Subcutaneous abdominal adipose tissue (tissue), 5 donors: ENCODE data around the gene IL32.

Experiments
- H3K27ac ChIP-seq: one replicate; pipeline ENCODE4 v1.7.0; 2013; ENCODE audit warnings: low read depth, mild to moderate bottlenecking, inconsistent platforms, low read length, moderate library complexity
- H3K27me3 ChIP-seq, 5 donors: one replicate each; pipeline ENCODE4 v1.7.0; 2013; ENCODE audit warnings: low read length in 5 of 5, inconsistent platforms in 1 of 5; ENCODE audit not compliant: control insufficient read depth in 5 of 5, insufficient read depth in 4 of 5
- H3K36me3 ChIP-seq, 5 donors: one replicate each; pipeline ENCODE4 v1.7.0; 2013; ENCODE audit warnings: low read length in 5 of 5; ENCODE audit not compliant: control insufficient read depth in 5 of 5, insufficient read depth in 5 of 5
- H3K4me1 ChIP-seq, 5 donors: one replicate each; pipeline ENCODE4 v1.7.0; 2013; ENCODE audit warnings: low read length in 5 of 5, mild to moderate bottlenecking in 3 of 5, moderate library complexity in 1 of 5; ENCODE audit not compliant: control insufficient read depth in 5 of 5, insufficient read depth in 5 of 5
- H3K4me3 ChIP-seq, 5 donors: one replicate each; pipeline ENCODE4 v1.7.0; 2013; ENCODE audit warnings: low read length in 5 of 5, low read depth in 1 of 5
- H3K9ac ChIP-seq, 5 donors: one replicate each; pipeline ENCODE4 v1.7.0; 2013; ENCODE audit warnings: low read length in 5 of 5, mild to moderate bottlenecking in 4 of 5, moderate library complexity in 3 of 5
- H3K9me3 ChIP-seq, 5 donors: one replicate each; pipeline ENCODE4 v1.7.0; 2013; ENCODE audit warnings: low read length in 5 of 5; ENCODE audit not compliant: control insufficient read depth in 5 of 5
- donor health status: healthy.
- donor health status: healthy.
- donor health status: healthy.
- donor health status: healthy.
- donor health status: healthy.

Gene IL32

GRCh38 chr16:3058139-3059030, 7.1 kb upstream of the IL32 start:
- peaks cover 0 to 11% (median 3%) of the 10 kb centered on the region in 5 donors for H3K36me3 ChIP-seq
- H3K4me3 ChIP-seq = peak overlapping the region in 4 of 5 donors; percentile 61 to 80 (median 76)
- H3K27ac ChIP-seq = peak overlapping the region; percentile 86
- peaks cover 0 to 32% (median 21%) of the 10 kb centered on the region in 5 donors for H3K4me1 ChIP-seq
- H3K9ac ChIP-seq = peak overlapping the region in 4 of 5 donors; percentile 66 to 89 (median 78)
- no peaks in the 10 kb centered on the region for H3K27me3 ChIP-seq
- no peaks in the 10 kb centered on the region for H3K9me3 ChIP-seq

GRCh38 chr16:3059041-3059722, 6.3 kb upstream of the IL32 start:
- Histone ChIP-seq H3K27me3 (no peaks in the 10 kb centered on the region), H3K27ac (peak overlapping the region; percentile 86), H3K36me3 (peaks cover 0 to 6% (median under 1%) of the 10 kb centered on the region in 5 donors), H3K9ac (peak overlapping the region; percentile 48 to 89 (median 74)), H3K9me3 (no peaks in the 10 kb centered on the region), H3K4me1 (peaks cover 0 to 32% (median 21%) of the 10 kb centered on the region in 5 donors), H3K4me3 (peak overlapping the region in 4 of 5 donors; percentile 63 to 80 (median 76))

- Histone ChIP-seq H3K27me3 (no peaks in the 10 kb centered on the region), H3K4me3 (peak overlapping the region; percentile 22 to 80 (median 63)), H3K36me3 (peaks cover 0 to 1% (median 0%) of the 10 kb centered on the region in 5 donors), H3K9me3 (no peaks in the 10 kb centered on the region), H3K27ac (peak overlapping the region; percentile 86), H3K9ac (peak overlapping the region; percentile 42 to 79 (median 48)), H3K4me1 (peaks cover 0 to 34% (median 23%) of the 10 kb centered on the region in 5 donors)
Measured at GRCh38 chr16:3059723-3060242, 5.7 kb upstream of the IL32 start.

GRCh38 chr16:3060339-3061127, 4.9 kb upstream of the IL32 start:
- Histone ChIP-seq H3K9me3 (no peaks in the 10 kb centered on the region), H3K36me3 (no peaks in the 10 kb centered on the region), H3K4me1 (peaks cover 3 to 36% (median 29%) of the 10 kb centered on the region in 5 donors), H3K27me3 (no peaks in the 10 kb centered on the region), H3K27ac (no peak overlapping the region), H3K9ac (peak overlapping the region in 2 of 5 donors; percentile 60 to 79), H3K4me3 (peak overlapping the region in 2 of 5 donors; percentile 22 to 80)

GRCh38 chr16:3062553-3062952, 2.9 kb upstream of the IL32 start:
- H3K4me1 ChIP-seq = peaks cover 3 to 55% (median 31%) of the 10 kb centered on the region in 5 donors
- no peak overlapping the region for H3K9ac ChIP-seq
- H3K4me3 ChIP-seq = no peak overlapping the region
- H3K27me3 ChIP-seq = no peaks in the 10 kb centered on the region
- no peak overlapping the region for H3K27ac ChIP-seq
- H3K36me3 ChIP-seq = peaks cover 0 to 4% (median 0%) of the 10 kb centered on the region in 5 donors
- H3K9me3 ChIP-seq = no peaks in the 10 kb centered on the region

GRCh38 chr16:3063625-3064386, 1.6 kb upstream of the IL32 start:
- Histone ChIP-seq H3K4me1 (peaks cover 3 to 53% (median 22%) of the 10 kb centered on the region in 5 donors), H3K9me3 (no peaks in the 10 kb centered on the region), H3K27me3 (no peaks in the 10 kb centered on the region), H3K36me3 (peaks cover 0 to 15% (median 4%) of the 10 kb centered on the region in 5 donors), H3K4me3 (no peak overlapping the region), H3K27ac (peak overlapping the region; percentile 84), H3K9ac (no peak overlapping the region)

GRCh38 chr16:3065742-3066439, 451 bp downstream of the IL32 start:
- H3K4me3 ChIP-seq = peak overlapping the region; percentile 31 to 73 (median 71)
- H3K27ac ChIP-seq = peak overlapping the region; percentile 84
- no peaks in the 10 kb centered on the region for H3K9me3 ChIP-seq
- H3K36me3 ChIP-seq = peaks cover 0 to 18% (median 5%) of the 10 kb centered on the region in 5 donors
- H3K4me1 ChIP-seq = peaks cover 0 to 39% (median 10%) of the 10 kb centered on the region in 5 donors
- H3K9ac ChIP-seq = peak overlapping the region; percentile 23 to 89 (median 78)
- H3K27me3 ChIP-seq = no peaks in the 10 kb centered on the region

- Histone ChIP-seq H3K9me3 (no peaks in the 10 kb centered on the region), H3K4me3 (peak overlapping the region; percentile 31 to 73 (median 71)), H3K27ac (peak overlapping the region; percentile 84), H3K4me1 (peaks cover 0 to 40% (median 10%) of the 10 kb centered on the region in 5 donors), H3K9ac (peak overlapping the region; percentile 4 to 89 (median 78)), H3K36me3 (peaks cover 0 to 18% (median 5%) of the 10 kb centered on the region in 5 donors), H3K27me3 (no peaks in the 10 kb centered on the region)
Measured at GRCh38 chr16:3066440-3066748, 954 bp downstream of the IL32 start.
